Transverse colon (tissue), 4 donors: ENCODE measurements around the gene FNDC4. TPM values are rescaled to one million over a fixed set of nuclear protein-coding genes. Genes with fewer than 3 reads are reported as not detected.

Source experiments
- DNase-seq: peaks from one replicate; pipeline ENCODE4 v3.0.0-alpha.2; 2019
- H3K27ac ChIP-seq, 4 donors: fragments of 200-600 bp; sonication (generic); 2 replicates each; pipeline ENCODE4 v1.5.1; 2016 to 2018; ENCODE audit warnings: inconsistent platforms in 4 of 4
- H3K27me3 ChIP-seq: fragments of 200-600 bp; sonication (generic); 2 replicates; pipeline ENCODE4 v1.5.1; 2017; ENCODE audit warnings: inconsistent platforms
- H3K36me3 ChIP-seq, 4 donors: fragments of 200-600 bp; sonication (generic); 2 replicates each; pipeline ENCODE4 v1.5.1; 2017 to 2019; ENCODE audit warnings: inconsistent platforms in 4 of 4
- H3K4me1 ChIP-seq, 4 donors: fragments of 200-600 bp; sonication (generic); 2 replicates each; pipeline ENCODE4 v1.5.1; 2017 to 2020; ENCODE audit warnings: inconsistent platforms in 4 of 4
- H3K4me3 ChIP-seq, 4 donors: fragments of 200-600 bp; sonication (generic); 1 replicate in 1 of 4; 2 replicates in 3 of 4; pipeline versions ENCODE4 v1.5.1 to v1.6.1; 2017 to 2019; ENCODE audit warnings: inconsistent platforms in 4 of 4
- H3K9me3 ChIP-seq, 2 donors: fragments of 200-600 bp; sonication (generic); 2 replicates each; pipeline ENCODE4 v1.5.1; 2017 to 2019; ENCODE audit warnings: inconsistent platforms in 2 of 2
- CTCF ChIP-seq, 5 experiments: fragments of 200-600 bp in 3 of 5; fragments of 450-650 bp in 2 of 5; sonication (generic) in 3 of 5; IDR thresholded peaks; 1 replicate in 2 of 5; 2 replicates in 3 of 5; pipeline ENCODE4 v1.5.1; 2016 to 2017; ENCODE audit warnings: antibody characterized with exemption in 5 of 5, inconsistent platforms in 3 of 5, mild to moderate bottlenecking in 2 of 5, moderate library complexity in 1 of 5
- EP300 ChIP-seq: sonication (generic); formaldehyde crosslinking; IDR thresholded peaks from one replicate; pipeline ENCODE4 v1.6.1; 2017; ENCODE audit warnings: antibody characterized with exemption, low read depth
- POLR2A ChIP-seq: fragments of 450-650 bp; IDR thresholded peaks from one replicate; pipeline ENCODE4 v1.6.1; 2016; ENCODE audit warnings: antibody characterized with exemption, mild to moderate bottlenecking, moderate library complexity
- POLR2AphosphoS5 ChIP-seq, 3 donors: sonication (generic); formaldehyde crosslinking; IDR thresholded peaks; one replicate each; pipeline ENCODE4 v1.6.1; 2016; ENCODE audit warnings: antibody characterized with exemption in 3 of 3
- WGBS, 2 donors: methylation state at CpG; one replicate each; pipeline ENCODE4 v1.1.5; 2018; ENCODE audit warnings: low coverage in 1 of 2; 5-methylcytosine and 5-hydroxymethylcytosine counted together
- in situ Hi-C, 4 donors: fragments of 200-750 bp; cut with MboI; loops; one replicate each; pipeline versions ENCODE4 v1.15.0 to v1.15.1; 2017; ENCODE audit warnings: low sequenced_read_pairs in 3 of 4, low pct_ligation_motif_present in 1 of 4, low pct_unique_long_range_greater_than_20kb in 1 of 4
- intact Hi-C: fragments of 100-400 bp; cut with DNase I; formaldehyde crosslinking; loops from one replicate; pipeline ENCODE4 v1.15.1; 2023; ENCODE audit warnings: low total_unique reads
- total RNA-seq, 4 donors: library from RNA; depleted of rRNA; stranded (reverse); fragments of >200 nt; gene quantifications; one replicate each; pipeline ENCODE4 v1.1.0, GENCODE V29; 2016

Gene FNDC4
- total RNA-seq, 4 donors from 2014 or later = 0.80 to 8.2 (median 2.5) TPM

GRCh38 chr2:27471961-27472360, 23.0 kb downstream of the FNDC4 start:
- no peak for TF ChIP-seq POLR2A
- TF ChIP-seq EP300 = no peak
- no peak for TF ChIP-seq CTCF (IDR thresholded peaks at IDR 0.05)
- no peak for TF ChIP-seq POLR2AphosphoS5 (IDR thresholded peaks at IDR 0.05)
- Histone ChIP-seq H3K4me3 (no peak overlapping the region), H3K36me3 (peaks cover 0 to 8% (median 3%) of the 10 kb centered on the region in 4 donors), H3K27me3 (no peaks in the 10 kb centered on the region), H3K4me1 (peaks cover 0 to 5% (median 0%) of the 10 kb centered on the region in 4 donors), H3K9me3 (no peaks in the 10 kb centered on the region), H3K27ac (no peak overlapping the region)
- 95% methylated on average over 5 of the region's 5 CpGs; no CpG with 5 or more reads in 1 of the 2 donors for WGBS, 2 donors
- no peak for DNase-seq
- in situ Hi-C loops (no loop called here), intact Hi-C loops (no loop called here)

GRCh38 chr2:27464443-27464842, 30.6 kb downstream of the FNDC4 start:
- in situ Hi-C loops = no loop called here
- TF ChIP-seq CTCF (IDR thresholded peaks at IDR 0.05) (no peak), EP300 (no peak), POLR2A (no peak), POLR2AphosphoS5 (IDR thresholded peaks at IDR 0.05) (no peak)
- no peaks in the 10 kb centered on the region for H3K4me1 ChIP-seq
- no peak overlapping the region for H3K4me3 ChIP-seq
- H3K36me3 ChIP-seq = no peaks in the 10 kb centered on the region
- no peak for DNase-seq
- intact Hi-C loops = no loop called here
- H3K27ac ChIP-seq = no peak overlapping the region
- WGBS, 2 donors = 86 to 94% methylated on average over 6 to 7 of the region's 7 CpGs
- H3K27me3 ChIP-seq = no peaks in the 10 kb centered on the region
- no peaks in the 10 kb centered on the region for H3K9me3 ChIP-seq

- Histone ChIP-seq H3K4me1 (no peaks in the 10 kb centered on the region), H3K9me3 (no peaks in the 10 kb centered on the region), H3K27me3 (no peaks in the 10 kb centered on the region), H3K36me3 (peaks cover 0 to 7% (median 0%) of the 10 kb centered on the region in 4 donors), H3K27ac (no peak overlapping the region), H3K4me3 (no peak overlapping the region)
- in situ Hi-C loops (no loop called here), intact Hi-C loops (no loop called here)
- WGBS, 2 donors = 40 to 82% methylated on average over 1 to 8 of the region's 8 CpGs
- DNase-seq = no peak
- no peak for TF ChIP-seq EP300
- no peak for TF ChIP-seq POLR2AphosphoS5 (IDR thresholded peaks at IDR 0.05)
- no peak for TF ChIP-seq CTCF (IDR thresholded peaks at IDR 0.05)
- no peak for TF ChIP-seq POLR2A
Measured at GRCh38 chr2:27461118-27461517, 33.9 kb downstream of the FNDC4 start.

- Histone ChIP-seq H3K27me3 (no peaks in the 10 kb centered on the region), H3K9me3 (no peaks in the 10 kb centered on the region), H3K27ac (no peak overlapping the region), H3K4me1 (no peaks in the 10 kb centered on the region), H3K4me3 (no peak overlapping the region), H3K36me3 (peaks cover 0 to 7% (median 3%) of the 10 kb centered on the region in 4 donors)
- 89 to 100% methylated on average over 1 to 7 of the region's 7 CpGs for WGBS, 2 donors
- no peak for TF ChIP-seq POLR2AphosphoS5 (IDR thresholded peaks at IDR 0.05)
- no peak for TF ChIP-seq CTCF (IDR thresholded peaks at IDR 0.05)
- no peak for TF ChIP-seq POLR2A
- no peak for TF ChIP-seq EP300
- in situ Hi-C loops = no loop called here
- DNase-seq = no peak
- intact Hi-C loops = no loop called here
Measured at GRCh38 chr2:27453968-27454367, 41.0 kb downstream of the FNDC4 start.
